HG03432 (cell line): ENCODE results near the gene SLC2A5.
"Not testable (repeated sequence)": the region's sequence is repeated elsewhere in the genome, so short reads cannot be mapped to it uniquely, and the experiment has no call there.

ENCODE experiments used
- ATAC-seq: cut with Tn5 transposase; IDR thresholded peaks from one replicate; pipeline ENCODE4 v1.9.1; 2021; ENCODE audit warnings: mild to moderate bottlenecking, moderate library complexity; ENCODE audit not compliant: unreplicated experiment

The SLC2A5 gene

GRCh38 chr1:9069326-9070100 lies at the start of gene SLC2A5:
Gene SLC2A5 (minus strand): TSS chr1:9069635. CDS start chr1:9069536, 99 bp downstream.
- ATAC-seq = peak; percentile 89

GRCh38 chr1:9118186-9118585 lies 48.8 kb upstream of the SLC2A5 start:
- ATAC-seq = no peak

- no peak for ATAC-seq
Measured at GRCh38 chr1:9115351-9116205, 46.1 kb upstream of the SLC2A5 start.

GRCh38 chr1:9112961-9113880 lies 43.8 kb upstream of the SLC2A5 start:
- ATAC-seq = no peak

- ATAC-seq = no peak
Measured at GRCh38 chr1:9111957-9112356, 42.5 kb upstream of the SLC2A5 start.

- ATAC-seq = no peak
Measured at GRCh38 chr1:9111357-9111691, 41.9 kb upstream of the SLC2A5 start.

- no peak for ATAC-seq
Measured at GRCh38 chr1:9110669-9111356, 41.4 kb upstream of the SLC2A5 start.

- no peak for ATAC-seq
Measured at GRCh38 chr1:9108056-9108665, 38.7 kb upstream of the SLC2A5 start.

- no peak for ATAC-seq
Measured at GRCh38 chr1:9107136-9107535, 37.7 kb upstream of the SLC2A5 start.

- no peak for ATAC-seq
Measured at GRCh38 chr1:9106286-9106685, 36.9 kb upstream of the SLC2A5 start.

GRCh38 chr1:9105336-9105867 lies 36.0 kb upstream of the SLC2A5 start:
- ATAC-seq = no peak

GRCh38 chr1:9101510-9102146 lies 32.2 kb upstream of the SLC2A5 start:
- no peak for ATAC-seq

GRCh38 chr1:9100471-9101043 lies 31.1 kb upstream of the SLC2A5 start:
- no peak for ATAC-seq

- ATAC-seq = no peak
Measured at GRCh38 chr1:9099555-9099954, 30.1 kb upstream of the SLC2A5 start.

GRCh38 chr1:9097947-9098705 lies 28.7 kb upstream of the SLC2A5 start:
- ATAC-seq = no peak

- ATAC-seq = no peak
Measured at GRCh38 chr1:9095818-9096217, 26.4 kb upstream of the SLC2A5 start.

- ATAC-seq = not testable (repeated sequence)
Measured at GRCh38 chr1:9093996-9094595, 24.7 kb upstream of the SLC2A5 start.

- ATAC-seq = no peak
Measured at GRCh38 chr1:9093581-9093980, 24.1 kb upstream of the SLC2A5 start.
